GM12864 (cell line): Measurements from ENCODE around the gene MUC5B.

ENCODE experiments used
- DNase-seq: peaks from one replicate; pipeline ENCODE4 v3.0.0-alpha.2; 2011; ENCODE audit warnings: low read depth
- H3K4me3 ChIP-seq: 2 replicates; pipeline ENCODE4 v1.5.1; 2011; ENCODE audit warnings: mild to moderate bottlenecking, low read depth, low read length, control low read depth
- TF ChIP-seq, protein P1 (sequence below): IDR thresholded peaks from 2 replicates; pipeline ENCODE4 v1.5.1; 2011; ENCODE audit warnings: low read depth, mild to moderate bottlenecking, moderate library complexity, low read length, control low read depth, inconsistent platforms; ENCODE audit errors: missing control alignments

MUC5B gene

DNA sequence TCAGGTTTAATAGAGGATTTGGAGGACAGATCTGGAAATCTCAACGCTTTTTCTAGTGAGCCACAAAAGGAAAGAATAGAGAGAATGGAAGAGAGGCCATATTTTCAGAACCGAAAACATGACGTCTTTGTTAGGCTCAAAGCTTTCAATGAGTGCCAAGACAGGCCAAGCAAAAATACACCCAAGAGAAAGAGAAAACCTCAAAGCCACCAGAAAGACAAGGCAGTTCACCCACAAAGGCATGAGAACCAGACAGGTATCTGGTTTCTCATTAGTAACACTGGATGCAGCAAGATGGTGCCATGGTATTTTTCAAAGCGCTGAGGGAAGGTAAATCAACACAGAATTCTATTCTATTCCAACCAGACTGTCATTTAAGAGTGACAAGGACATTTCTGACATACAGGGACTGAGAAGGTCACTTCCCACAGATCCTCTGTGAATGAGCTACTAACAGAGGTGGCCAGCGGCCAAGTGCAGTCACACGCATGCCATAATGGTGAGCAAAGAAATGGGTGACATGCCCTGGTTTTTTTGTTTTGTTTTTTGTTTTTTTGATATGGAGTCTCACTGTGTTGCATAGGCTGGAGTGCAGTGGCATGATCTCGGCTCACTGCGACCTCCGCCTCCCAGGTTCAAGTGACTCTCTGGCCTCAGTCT is 44.7 kb downstream of the MUC5B start:
- no peak for DNase-seq
- TF ChIP-seq, protein P1, sequence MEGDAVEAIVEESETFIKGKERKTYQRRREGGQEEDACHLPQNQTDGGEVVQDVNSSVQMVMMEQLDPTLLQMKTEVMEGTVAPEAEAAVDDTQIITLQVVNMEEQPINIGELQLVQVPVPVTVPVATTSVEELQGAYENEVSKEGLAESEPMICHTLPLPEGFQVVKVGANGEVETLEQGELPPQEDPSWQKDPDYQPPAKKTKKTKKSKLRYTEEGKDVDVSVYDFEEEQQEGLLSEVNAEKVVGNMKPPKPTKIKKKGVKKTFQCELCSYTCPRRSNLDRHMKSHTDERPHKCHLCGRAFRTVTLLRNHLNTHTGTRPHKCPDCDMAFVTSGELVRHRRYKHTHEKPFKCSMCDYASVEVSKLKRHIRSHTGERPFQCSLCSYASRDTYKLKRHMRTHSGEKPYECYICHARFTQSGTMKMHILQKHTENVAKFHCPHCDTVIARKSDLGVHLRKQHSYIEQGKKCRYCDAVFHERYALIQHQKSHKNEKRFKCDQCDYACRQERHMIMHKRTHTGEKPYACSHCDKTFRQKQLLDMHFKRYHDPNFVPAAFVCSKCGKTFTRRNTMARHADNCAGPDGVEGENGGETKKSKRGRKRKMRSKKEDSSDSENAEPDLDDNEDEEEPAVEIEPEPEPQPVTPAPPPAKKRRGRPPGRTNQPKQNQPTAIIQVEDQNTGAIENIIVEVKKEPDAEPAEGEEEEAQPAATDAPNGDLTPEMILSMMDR, result no peak
- no peak overlapping the region for H3K4me3 ChIP-seq

DNA sequence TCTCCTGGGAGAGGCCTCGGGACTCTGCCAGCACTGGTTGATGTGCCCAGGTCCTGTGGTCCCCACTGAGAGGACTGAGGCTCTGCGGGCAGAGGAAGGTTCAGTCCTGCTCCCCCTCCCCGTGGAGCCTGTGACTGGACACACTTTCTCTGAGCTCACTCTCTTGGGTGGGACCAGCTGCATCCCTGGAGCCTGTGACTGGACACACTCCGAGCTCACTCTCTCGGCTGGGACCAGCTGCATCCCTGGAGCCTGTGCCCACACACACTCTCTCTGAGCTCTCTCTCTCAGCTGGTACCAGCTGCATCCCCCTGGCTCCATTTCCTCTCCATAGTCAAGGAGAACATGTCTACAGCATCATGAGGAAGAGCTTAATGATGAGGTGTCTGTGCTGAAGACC is 47.1 kb downstream of the MUC5B start:
- TF ChIP-seq, protein P1, result no peak
- H3K4me3 ChIP-seq, result no peak overlapping the region
- no peak for DNase-seq

DNA sequence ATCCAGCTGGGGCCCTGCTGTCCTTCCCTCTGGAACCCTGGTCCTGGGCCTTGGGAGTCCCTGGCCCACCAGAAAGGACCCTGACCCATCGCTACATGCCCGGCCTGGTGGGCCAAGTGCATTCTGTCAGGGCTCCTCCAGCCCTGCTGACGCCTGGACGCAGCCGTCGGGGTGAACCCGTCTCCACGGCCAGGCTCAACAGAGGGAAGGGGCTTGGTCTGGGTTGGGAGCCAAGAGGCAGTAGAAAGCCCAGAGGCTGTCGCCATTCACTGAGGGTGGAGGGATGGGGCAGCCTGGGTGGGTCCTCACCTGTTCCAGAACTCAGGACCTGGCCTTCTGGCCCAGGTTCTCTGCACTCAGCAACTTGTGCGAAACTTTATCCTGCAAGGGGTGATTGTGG is 47.6 kb downstream of the MUC5B start:
- no peak overlapping the region for H3K4me3 ChIP-seq
- TF ChIP-seq, protein P1, result no peak
- no peak for DNase-seq

DNA sequence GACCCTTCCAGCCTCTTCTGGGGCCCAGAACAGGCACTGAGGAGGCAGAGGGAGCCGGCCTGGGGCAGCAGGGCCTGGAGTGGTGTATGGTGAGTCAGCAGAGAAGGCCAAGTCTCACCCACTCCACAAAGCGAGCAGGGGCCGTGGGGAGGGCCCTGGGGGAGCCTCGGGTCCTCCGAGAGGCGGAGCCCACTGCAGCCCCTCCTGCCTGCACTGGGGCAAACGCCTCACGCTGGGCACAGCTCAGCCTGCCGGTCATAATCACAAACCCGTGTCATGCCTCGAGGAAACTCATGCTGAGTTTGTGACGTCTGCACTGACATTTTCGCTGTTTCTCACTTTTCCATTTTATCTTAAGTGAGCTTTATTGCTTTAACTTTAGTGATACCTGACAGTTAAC is 48.1 kb downstream of the MUC5B start:
- no peak for DNase-seq
- H3K4me3 ChIP-seq, result no peak overlapping the region
- TF ChIP-seq, protein P1, result no peak

DNA sequence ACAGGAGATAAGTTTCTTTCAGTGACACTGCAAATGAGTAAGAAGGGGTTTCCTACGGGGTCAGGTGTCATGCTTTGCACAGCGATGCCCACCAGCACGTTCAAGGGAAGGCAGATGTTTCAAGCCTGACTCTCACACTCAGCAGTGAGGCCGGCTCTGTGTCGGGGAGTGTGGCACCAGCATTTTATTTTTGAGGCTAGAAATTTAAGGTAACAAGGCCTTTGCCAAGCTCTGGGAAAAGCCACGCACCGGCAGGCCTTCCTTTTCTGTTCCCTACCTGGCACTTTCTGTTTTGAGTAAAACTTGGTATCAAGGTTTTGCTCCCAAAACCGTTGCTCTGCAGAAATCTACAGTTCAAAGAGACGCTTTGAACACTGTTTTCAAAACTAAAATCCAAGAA is 48.5 kb downstream of the MUC5B start:
- TF ChIP-seq, protein P1, result no peak
- H3K4me3 ChIP-seq, result no peak overlapping the region
- no peak for DNase-seq

DNA sequence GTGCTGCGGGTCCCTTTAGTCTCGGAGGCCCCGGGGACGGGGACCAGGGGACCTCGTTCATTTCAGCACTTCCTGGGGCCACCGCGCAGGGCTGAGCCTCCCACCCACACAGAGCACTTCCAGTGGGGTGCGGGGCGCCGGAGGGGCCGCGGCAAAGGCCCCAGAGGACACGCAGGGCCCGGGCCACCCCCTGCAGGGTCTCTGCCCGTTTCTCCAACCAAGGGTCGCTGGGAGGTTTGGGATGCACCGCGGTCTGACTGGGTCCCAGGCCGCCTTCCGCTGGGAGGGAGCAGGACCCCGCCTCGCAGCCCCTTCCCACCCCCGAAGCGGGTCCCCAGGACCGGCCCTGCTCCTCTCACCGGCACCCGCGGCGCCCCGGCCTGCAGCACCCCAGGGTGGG is 49.1 kb downstream of the MUC5B start:
- no peak for DNase-seq
- H3K4me3 ChIP-seq, result no peak overlapping the region
- TF ChIP-seq, protein P1, result no peak

DNA sequence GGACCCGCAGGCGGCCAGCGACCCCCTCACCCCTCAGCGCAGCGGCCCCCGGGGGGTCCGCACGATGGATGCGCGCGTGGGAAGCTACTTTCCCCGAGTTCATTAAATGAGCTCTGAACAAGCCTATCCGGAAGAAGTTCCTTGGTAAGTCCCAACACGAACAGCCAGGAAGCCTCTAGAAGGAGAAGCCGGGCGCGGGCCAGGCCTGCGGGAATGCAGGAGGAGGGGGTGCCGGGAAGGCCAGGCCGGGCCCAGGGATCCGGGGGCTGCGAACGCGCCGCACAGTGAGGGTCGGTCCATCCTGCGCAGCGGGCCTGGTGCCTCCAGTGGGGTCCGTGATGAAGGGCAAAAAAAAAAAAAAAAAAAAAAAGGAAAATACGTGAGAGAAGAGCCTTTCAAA is 49.7 kb downstream of the MUC5B start:
- TF ChIP-seq, protein P1, result no peak

More for the DNA sequence above, 49.7 kb downstream of the MUC5B start:
- no peak for DNase-seq
- H3K4me3 ChIP-seq, result no peak overlapping the region
